Transverse colon (tissue), 4 donors: ENCODE measurements around the gene CDC45.

ENCODE experiments used
- POLR2A ChIP-seq: fragments of 450-650 bp; IDR thresholded peaks from one replicate; pipeline ENCODE4 v1.6.1; 2016; ENCODE audit warnings: antibody characterized with exemption, mild to moderate bottlenecking, moderate library complexity
- POLR2AphosphoS5 ChIP-seq, 3 donors: sonication (generic); formaldehyde crosslinking; IDR thresholded peaks; one replicate each; pipeline ENCODE4 v1.6.1; 2016; ENCODE audit warnings: antibody characterized with exemption in 3 of 3
- TF ChIP-seq, protein P1 (sequence below), 5 experiments: fragments of 200-600 bp in 3 of 5; fragments of 450-650 bp in 2 of 5; sonication (generic) in 3 of 5; IDR thresholded peaks; 1 replicate in 2 of 5; 2 replicates in 3 of 5; pipeline ENCODE4 v1.5.1; 2016 to 2017; ENCODE audit warnings: antibody characterized with exemption in 5 of 5, inconsistent platforms in 3 of 5, mild to moderate bottlenecking in 2 of 5, moderate library complexity in 1 of 5

DNA sequence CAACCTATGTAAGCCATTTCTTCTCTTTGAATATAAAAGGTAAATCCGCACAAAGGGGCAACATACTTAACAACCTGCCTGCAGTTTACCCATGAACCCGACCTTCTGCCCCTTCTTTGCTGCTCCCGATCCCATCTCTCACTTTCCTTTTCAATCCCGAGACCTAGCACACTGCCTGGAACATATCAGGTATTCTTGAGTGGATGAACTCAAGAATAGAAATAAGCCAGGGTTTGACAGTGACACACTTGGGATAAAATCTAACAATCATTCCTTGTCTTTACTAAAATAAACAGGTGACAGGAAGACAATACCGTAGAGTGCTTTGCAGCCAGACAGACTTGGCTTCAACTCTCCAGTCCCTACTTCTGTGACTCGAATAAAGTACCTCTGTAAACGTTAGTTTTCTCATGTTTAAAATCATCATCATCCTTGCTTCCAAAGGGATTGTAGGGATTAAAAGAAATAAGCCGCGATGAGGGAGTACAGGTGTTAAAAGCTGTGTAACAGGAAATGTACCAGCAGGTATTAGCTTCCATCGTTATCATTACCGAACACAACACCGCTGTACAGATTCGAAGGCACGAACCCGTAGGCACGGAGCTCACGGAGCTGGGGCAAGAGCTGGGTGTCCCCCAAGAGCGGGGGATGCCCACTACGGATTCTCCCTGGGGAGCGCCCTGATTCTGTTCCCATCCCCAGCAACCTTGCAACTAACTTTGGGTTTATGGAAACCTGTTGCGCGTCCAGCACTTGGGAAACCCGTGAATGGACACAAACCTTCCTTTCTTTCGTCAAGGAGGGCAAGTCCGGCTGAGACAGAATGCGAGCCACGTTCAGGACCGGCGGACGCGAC is 1.4 kb upstream of the CDC45 start:
- TF ChIP-seq, protein P1, sequence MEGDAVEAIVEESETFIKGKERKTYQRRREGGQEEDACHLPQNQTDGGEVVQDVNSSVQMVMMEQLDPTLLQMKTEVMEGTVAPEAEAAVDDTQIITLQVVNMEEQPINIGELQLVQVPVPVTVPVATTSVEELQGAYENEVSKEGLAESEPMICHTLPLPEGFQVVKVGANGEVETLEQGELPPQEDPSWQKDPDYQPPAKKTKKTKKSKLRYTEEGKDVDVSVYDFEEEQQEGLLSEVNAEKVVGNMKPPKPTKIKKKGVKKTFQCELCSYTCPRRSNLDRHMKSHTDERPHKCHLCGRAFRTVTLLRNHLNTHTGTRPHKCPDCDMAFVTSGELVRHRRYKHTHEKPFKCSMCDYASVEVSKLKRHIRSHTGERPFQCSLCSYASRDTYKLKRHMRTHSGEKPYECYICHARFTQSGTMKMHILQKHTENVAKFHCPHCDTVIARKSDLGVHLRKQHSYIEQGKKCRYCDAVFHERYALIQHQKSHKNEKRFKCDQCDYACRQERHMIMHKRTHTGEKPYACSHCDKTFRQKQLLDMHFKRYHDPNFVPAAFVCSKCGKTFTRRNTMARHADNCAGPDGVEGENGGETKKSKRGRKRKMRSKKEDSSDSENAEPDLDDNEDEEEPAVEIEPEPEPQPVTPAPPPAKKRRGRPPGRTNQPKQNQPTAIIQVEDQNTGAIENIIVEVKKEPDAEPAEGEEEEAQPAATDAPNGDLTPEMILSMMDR (IDR thresholded peaks at IDR 0.05), result no peak
- no peak for TF ChIP-seq POLR2A
- no peak for TF ChIP-seq POLR2AphosphoS5 (IDR thresholded peaks at IDR 0.05)
